ENCODE data around the gene MUC21. TPM values are rescaled to one million over a fixed set of nuclear protein-coding genes. Genes with fewer than 3 reads are reported as not detected.

Gene MUC21
- total and polyA plus RNA-seq, 12 donors = 0.09 TPM; not detected in 11

DNA sequence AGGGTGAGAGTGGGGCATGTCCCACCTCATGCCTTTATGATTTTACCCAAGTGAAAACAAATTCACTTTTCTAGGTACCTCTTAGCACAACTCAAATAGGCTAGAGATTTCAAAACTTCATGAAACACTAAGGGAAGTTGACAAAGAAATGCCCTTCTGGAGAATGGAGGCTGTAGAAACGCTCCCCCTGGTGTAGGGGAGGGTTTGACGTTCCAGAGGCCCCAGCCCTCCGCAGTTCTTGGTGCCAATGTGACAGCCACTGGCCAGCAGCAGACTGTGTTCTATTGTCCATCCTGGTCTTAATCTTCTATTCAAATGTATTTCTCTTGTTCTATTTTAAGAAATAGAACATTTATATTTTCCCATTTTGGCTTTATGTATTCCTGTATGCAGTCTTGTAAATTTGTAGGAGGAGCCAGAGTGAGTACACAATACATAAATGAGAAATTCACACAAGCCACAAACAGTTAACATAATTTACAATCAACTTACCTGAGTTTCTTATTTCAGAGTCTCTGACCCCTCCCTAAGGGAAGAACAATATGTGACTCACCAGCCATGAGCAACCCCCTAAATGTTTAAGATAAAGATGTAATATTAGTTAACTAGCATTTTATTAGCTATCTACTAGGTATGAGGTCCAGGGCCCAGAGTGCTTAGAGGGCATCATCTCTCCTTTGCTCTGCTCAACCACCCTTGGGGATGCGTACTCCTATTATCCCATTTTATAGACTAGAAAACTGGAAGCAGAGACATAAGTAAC is 8.8 kb upstream of the MUC21 start:
- H3K9me3 ChIP-seq = no peaks in the 10 kb centered on the region
- intact Hi-C loops (cut with DNase I) = no loop called here
- DNase-seq (no peak), ATAC-seq (no peak)
- peaks cover 0 to 16% (median 0%) of the 10 kb centered on the region in 7 donors for H3K27me3 ChIP-seq
- H3K4me3 ChIP-seq = no peak overlapping the region
- no peaks in the 10 kb centered on the region for H3K4me1 ChIP-seq
- 66 to 71% methylated on average over 4 of the region's 4 CpGs for WGBS, 2 donors
- no peak overlapping the region for H3K27ac ChIP-seq
- no peaks in the 10 kb centered on the region for H3K36me3 ChIP-seq
- TF ChIP-seq, protein P1, sequence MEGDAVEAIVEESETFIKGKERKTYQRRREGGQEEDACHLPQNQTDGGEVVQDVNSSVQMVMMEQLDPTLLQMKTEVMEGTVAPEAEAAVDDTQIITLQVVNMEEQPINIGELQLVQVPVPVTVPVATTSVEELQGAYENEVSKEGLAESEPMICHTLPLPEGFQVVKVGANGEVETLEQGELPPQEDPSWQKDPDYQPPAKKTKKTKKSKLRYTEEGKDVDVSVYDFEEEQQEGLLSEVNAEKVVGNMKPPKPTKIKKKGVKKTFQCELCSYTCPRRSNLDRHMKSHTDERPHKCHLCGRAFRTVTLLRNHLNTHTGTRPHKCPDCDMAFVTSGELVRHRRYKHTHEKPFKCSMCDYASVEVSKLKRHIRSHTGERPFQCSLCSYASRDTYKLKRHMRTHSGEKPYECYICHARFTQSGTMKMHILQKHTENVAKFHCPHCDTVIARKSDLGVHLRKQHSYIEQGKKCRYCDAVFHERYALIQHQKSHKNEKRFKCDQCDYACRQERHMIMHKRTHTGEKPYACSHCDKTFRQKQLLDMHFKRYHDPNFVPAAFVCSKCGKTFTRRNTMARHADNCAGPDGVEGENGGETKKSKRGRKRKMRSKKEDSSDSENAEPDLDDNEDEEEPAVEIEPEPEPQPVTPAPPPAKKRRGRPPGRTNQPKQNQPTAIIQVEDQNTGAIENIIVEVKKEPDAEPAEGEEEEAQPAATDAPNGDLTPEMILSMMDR (IDR thresholded peaks at IDR 0.05) = no peak

DNA sequence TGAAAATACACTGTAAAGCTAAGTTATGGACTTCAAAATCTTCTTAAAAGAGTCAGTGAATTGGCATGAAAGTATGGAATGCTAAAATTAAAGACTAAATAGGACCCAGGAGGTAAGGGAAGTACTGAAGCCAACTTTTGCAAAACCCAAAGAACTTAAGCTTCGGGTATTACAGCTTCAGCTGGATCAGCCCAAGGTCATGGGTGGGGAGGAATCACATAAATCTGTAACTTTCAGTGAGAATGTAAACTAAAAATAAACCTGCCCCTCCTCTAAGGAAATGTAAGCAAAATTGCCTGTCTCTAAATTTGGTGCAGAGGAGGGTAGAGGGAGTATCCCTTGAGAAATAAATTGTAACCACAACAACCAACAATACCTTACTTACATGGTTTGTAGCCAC is 4.4 kb upstream of the MUC21 start:
- Histone ChIP-seq H3K4me3 (no peak overlapping the region), H3K36me3 (no peaks in the 10 kb centered on the region), H3K27me3 (peaks cover 0 to 21% (median 0%) of the 10 kb centered on the region in 7 donors), H3K4me1 (peaks cover 0 to 12% (median 6%) of the 10 kb centered on the region in 9 donors), H3K9me3 (no peaks in the 10 kb centered on the region), H3K27ac (no peak overlapping the region)
- DNase-seq = no peak
- TF ChIP-seq, protein P1 (IDR thresholded peaks at IDR 0.05) = no peak
- ATAC-seq = no peak
- 46 to 47% methylated on average over 1 of the region's 1 CpG for WGBS, 2 donors
- intact Hi-C loops (cut with DNase I) = no loop called here

DNA sequence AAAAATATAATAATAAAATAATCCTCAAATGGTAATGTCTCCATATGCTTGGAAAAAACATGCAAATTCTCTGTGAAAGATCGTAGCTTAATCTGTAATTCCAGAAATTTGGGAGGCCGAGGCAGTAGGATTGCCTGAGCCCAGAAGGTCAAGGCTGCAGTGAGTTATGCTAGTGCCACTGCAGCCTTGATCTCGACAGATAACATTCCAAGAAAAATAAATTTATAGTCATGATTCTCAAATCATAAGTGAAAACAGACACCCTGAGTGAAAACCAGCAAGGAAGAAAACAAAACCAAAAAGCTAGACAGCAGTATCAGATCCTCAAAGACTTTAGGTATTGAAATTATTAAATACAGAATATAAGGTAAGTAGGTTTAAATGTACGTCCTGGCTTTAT is 3.8 kb upstream of the MUC21 start:
- H3K27ac ChIP-seq = no peak overlapping the region
- WGBS, 2 donors = 77 to 83% methylated on average over 4 of the region's 4 CpGs

DNA sequence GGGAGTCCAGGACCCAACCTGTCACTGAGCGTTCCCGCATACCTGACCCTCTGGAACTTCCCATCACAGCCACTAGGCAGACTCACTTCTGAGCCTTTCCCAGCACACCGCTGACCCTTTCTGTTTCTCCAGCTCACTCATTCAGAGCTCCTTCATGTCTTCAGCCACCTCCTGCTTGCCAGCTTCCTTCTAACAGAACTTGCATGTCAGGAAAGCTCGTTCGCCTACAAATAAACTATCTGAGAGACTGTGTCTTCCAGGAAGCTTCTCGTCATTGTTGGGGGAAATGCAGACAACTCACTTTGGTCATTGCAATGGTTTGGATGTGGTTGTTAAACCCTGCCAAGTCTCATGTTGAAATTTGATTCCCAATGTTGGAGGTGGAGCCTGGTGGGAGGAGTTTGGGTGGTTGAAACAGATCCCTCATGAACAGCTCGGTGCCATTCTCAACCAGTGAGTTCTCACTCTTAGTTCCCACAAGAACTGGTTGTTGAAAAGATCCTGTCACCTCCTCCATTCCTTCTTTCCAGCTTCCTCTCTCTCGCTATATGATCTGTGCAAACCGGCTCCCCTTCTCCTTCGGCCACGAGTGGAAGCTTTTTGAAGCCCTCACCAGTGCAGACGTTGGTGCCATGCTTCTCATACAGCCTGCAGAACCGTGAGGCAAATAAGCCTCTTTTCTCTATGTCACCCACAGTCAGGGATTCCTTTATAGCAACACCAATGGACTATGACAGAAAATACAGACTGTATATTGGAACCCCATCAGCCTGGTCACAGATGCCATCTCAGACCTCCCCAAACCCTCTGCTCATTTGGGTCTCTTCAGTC is 1.4 kb upstream of the MUC21 start:
- ATAC-seq (peak in 6 of 8 donors; percentile 52 to 92 (median 64)), DNase-seq (peak in 1 of 2 donors; percentile 15)
- Histone ChIP-seq H3K4me1 (peaks cover 0 to 12% (median 6%) of the 10 kb centered on the region in 9 donors), H3K9me3 (no peaks in the 10 kb centered on the region), H3K27me3 (peaks cover 0 to 21% (median 0%) of the 10 kb centered on the region in 7 donors), H3K27ac (no peak overlapping the region), H3K36me3 (no peaks in the 10 kb centered on the region), H3K4me3 (peak overlapping the region in 2 of 10 donors; percentile 15 to 20)
- intact Hi-C loops (cut with DNase I) = no loop called here
- TF ChIP-seq, protein P1 (IDR thresholded peaks at IDR 0.05) = peak in 2 of 9 donors; percentile 1 to 13
- 14 to 15% methylated on average over 13 of the region's 13 CpGs for WGBS, 2 donors

More for the DNA sequence above, 3.8 kb upstream of the MUC21 start:
- no peaks in the 10 kb centered on the region for H3K9me3 ChIP-seq
- intact Hi-C loops (cut with DNase I) = no loop called here
- no peaks in the 10 kb centered on the region for H3K36me3 ChIP-seq
- no peak for ATAC-seq
- H3K4me3 ChIP-seq = no peak overlapping the region
- no peak for DNase-seq
- TF ChIP-seq, protein P1 (IDR thresholded peaks at IDR 0.05) = no peak
- peaks cover 0 to 21% (median 0%) of the 10 kb centered on the region in 7 donors for H3K27me3 ChIP-seq
- H3K4me1 ChIP-seq = peaks cover 0 to 12% (median 6%) of the 10 kb centered on the region in 9 donors
